Body of pancreas (tissue), 4 donors: ENCODE results near the gene TMEM182. TPM values are rescaled to one million over a fixed set of nuclear protein-coding genes. Genes with fewer than 3 reads are reported as not detected.

Experiments used
- ATAC-seq: fragments of 150-250 bp; one replicate; pipeline ENCODE4 v1.9.1; 2016
- DNase-seq, 4 donors: peaks; one replicate each; pipeline ENCODE4 v3.0.0-alpha.2; 2019
- H3K27ac ChIP-seq, 4 donors: fragments of 200-600 bp; sonication (generic); 1 replicate in 3 of 4; 2 replicates in 1 of 4; pipeline versions ENCODE4 v1.5.1 to v1.6.1; 2016 to 2019; ENCODE audit warnings: mild to moderate bottlenecking in 1 of 4, mixed read lengths in 1 of 4, moderate library complexity in 1 of 4
- H3K27me3 ChIP-seq, 2 donors: fragments of 200-600 bp; sonication (generic); one replicate each; pipeline ENCODE4 v1.6.0; 2016; ENCODE audit warnings: mild to moderate bottlenecking in 1 of 2
- H3K36me3 ChIP-seq, 2 donors: fragments of 200-600 bp; sonication (generic); replicated peaks in 1 of 2; 2 replicates each; pipeline ENCODE4 v1.5.1; 2016; ENCODE audit warnings: low read depth in 2 of 2; ENCODE audit not compliant: insufficient read depth in 1 of 2
- H3K4me1 ChIP-seq: fragments of 200-600 bp; sonication (generic); one replicate; pipeline ENCODE4 v1.6.0; 2016
- H3K4me3 ChIP-seq, 2 donors: fragments of 200-600 bp; sonication (generic); 1 replicate in 1 of 2; 2 replicates in 1 of 2; pipeline ENCODE4 v1.5.1; 2016 to 2019
- H3K9me3 ChIP-seq, 3 donors: fragments of 200-600 bp; sonication (generic); 1 replicate in 2 of 3; 2 replicates in 1 of 3; pipeline ENCODE4 v1.5.1; 2016
- POLR2A ChIP-seq, 3 donors: fragments of 450-650 bp; IDR thresholded peaks; one replicate each; pipeline ENCODE4 v1.6.1; 2016; ENCODE audit warnings: antibody characterized with exemption in 3 of 3, mild to moderate bottlenecking in 2 of 3
- WGBS, 2 donors: methylation state at CpG; one replicate each; pipeline ENCODE4 v1.1.5; 2017; 5-methylcytosine and 5-hydroxymethylcytosine counted together
- intact Hi-C: fragments of 100-400 bp; cut with DNase I; formaldehyde crosslinking; loops from one replicate; pipeline ENCODE4 v1.15.1; 2023
- total RNA-seq, 2 donors: library from RNA; depleted of rRNA; stranded (reverse); fragments of >200 nt; gene quantifications; one replicate each; pipeline ENCODE4 v1.1.0, GENCODE V29; 2016
- TF ChIP-seq, protein P1 (sequence below), 7 experiments: fragments of 450-650 bp in 4 of 7; fragments of 200-600 bp in 3 of 7; sonication (generic) in 3 of 7; IDR thresholded peaks; one replicate each; pipeline ENCODE4 v1.5.1; 2016 to 2019; ENCODE audit warnings: antibody characterized with exemption in 7 of 7

TMEM182 gene
- total RNA-seq, 2 donors from 2014 or later: 0.33 to 1.8 TPM

DNA sequence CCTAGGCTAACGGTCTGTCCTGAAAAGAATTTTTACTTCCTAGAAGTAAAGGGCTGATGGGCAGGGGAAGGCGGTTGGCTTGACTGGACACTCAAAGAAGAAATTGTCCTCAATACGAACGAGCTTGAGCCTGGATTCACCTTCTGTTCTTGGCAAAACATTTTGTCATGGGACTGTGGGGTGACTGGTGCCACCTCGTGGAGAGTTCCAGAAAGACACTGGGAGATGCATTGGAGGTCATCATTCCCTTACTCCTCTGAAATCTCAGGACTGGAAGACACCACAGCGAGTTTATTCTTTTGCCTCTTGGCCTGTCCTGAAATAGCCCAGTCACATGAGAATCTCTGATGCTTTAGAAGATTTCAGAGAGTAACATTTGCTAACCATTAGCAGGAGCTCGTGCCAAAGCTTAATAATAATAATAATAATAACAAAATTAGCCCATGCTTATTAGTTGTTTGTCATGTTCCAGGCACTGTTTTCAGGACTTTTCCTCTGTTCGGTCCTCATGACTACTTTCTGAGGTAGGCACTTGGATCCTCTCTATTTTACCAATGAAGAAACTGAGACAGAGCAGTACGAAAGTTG, 44.5 kb downstream of the TMEM182 start:
- WGBS, 2 donors: 36 to 37% methylated on average over 9 of the region's 9 CpGs
- Histone ChIP-seq H3K27me3 (no peaks in the 10 kb centered on the region), H3K4me1 (no peaks in the 10 kb centered on the region), H3K36me3 (no peaks in the 10 kb centered on the region), H3K4me3 (no peak overlapping the region), H3K27ac (no peak overlapping the region), H3K9me3 (peaks cover 0 to 9% (median 0%) of the 10 kb centered on the region in 3 donors)
- ATAC-seq: peak; percentile 71
- TF ChIP-seq POLR2A (IDR thresholded peaks at IDR 0.05): no peak
- TF ChIP-seq, protein P1, sequence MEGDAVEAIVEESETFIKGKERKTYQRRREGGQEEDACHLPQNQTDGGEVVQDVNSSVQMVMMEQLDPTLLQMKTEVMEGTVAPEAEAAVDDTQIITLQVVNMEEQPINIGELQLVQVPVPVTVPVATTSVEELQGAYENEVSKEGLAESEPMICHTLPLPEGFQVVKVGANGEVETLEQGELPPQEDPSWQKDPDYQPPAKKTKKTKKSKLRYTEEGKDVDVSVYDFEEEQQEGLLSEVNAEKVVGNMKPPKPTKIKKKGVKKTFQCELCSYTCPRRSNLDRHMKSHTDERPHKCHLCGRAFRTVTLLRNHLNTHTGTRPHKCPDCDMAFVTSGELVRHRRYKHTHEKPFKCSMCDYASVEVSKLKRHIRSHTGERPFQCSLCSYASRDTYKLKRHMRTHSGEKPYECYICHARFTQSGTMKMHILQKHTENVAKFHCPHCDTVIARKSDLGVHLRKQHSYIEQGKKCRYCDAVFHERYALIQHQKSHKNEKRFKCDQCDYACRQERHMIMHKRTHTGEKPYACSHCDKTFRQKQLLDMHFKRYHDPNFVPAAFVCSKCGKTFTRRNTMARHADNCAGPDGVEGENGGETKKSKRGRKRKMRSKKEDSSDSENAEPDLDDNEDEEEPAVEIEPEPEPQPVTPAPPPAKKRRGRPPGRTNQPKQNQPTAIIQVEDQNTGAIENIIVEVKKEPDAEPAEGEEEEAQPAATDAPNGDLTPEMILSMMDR (IDR thresholded peaks at IDR 0.05): peak; percentile 59 to 78 (median 72)
- intact Hi-C loops: no loop called here
- DNase-seq: peak; percentile 64 to 79 (median 72)

DNA sequence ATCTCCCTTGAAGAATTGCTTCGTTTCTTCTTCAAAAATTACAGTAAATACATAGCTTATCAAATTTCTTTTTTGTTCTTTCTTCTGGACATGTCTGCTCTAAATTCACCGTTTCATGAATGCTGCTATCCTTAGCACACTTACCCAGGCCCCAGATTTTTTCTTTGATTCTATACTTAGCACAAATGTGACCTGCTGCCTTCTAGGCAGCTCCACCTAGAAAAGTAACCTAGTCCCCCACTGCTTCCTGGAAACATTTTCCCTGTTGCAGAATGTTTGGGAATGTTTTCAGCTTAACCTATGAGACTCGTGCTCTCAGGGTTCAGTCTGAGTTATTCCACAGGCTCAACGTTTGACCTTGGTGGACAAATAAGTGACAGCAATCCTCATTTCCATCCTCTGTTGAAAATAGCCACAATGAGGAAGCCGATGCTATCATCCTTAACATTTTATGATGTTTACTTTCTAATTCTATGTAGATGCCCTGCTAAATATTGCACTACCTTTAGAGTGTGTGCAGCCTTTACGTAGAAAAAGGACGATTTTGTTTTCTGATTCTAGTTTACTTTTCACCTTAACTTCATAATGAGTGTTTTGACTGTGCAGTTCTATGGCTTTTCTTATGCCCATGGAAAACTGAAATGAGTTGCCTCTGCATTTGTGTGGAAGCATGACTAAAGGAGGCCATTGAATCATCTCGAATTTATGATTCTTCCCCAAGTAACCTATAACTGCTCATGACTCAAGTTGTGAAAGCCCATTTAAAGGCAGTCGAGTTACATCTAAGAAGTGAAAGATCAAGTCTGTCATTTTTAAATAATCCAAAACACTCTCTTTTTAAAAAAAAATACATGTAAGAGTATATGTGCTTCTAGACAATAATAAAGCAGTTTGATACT, 47.7 kb downstream of the TMEM182 start:
- TF ChIP-seq, protein P1 (IDR thresholded peaks at IDR 0.05): no peak
- TF ChIP-seq POLR2A (IDR thresholded peaks at IDR 0.05): no peak
- Histone ChIP-seq H3K27ac (no peak overlapping the region), H3K4me3 (no peak overlapping the region), H3K27me3 (no peaks in the 10 kb centered on the region), H3K4me1 (no peaks in the 10 kb centered on the region), H3K36me3 (no peaks in the 10 kb centered on the region), H3K9me3 (no peaks in the 10 kb centered on the region)
- DNase-seq: no peak
- intact Hi-C loops: no loop called here
- no peak for ATAC-seq
- WGBS, 2 donors: 62% methylated on average over 9 of the region's 9 CpGs

DNA sequence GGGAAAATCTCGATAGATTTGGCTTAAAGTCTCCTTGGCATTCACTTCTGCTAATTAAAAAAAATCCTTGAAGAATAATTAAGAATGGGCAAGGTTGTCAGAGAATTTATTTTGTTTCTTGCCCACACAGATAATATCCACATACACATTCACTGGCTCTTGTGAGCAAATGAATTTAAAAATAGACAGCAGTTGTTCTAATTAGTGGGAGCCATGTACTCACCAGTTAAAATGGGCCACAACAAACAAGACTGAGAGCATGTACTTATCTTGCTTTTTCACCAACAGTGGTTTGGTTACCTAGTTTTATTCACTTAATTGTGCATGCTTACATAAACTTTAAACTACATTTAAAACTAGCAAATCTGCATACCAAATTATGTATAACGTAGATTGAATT, 53.5 kb downstream of the TMEM182 start:
- no peaks in the 10 kb centered on the region for H3K9me3 ChIP-seq
- 79 to 85% methylated on average over 2 of the region's 2 CpGs for whole genome bisulfite sequencing, 2 donors
- no peaks in the 10 kb centered on the region for H3K27me3 ChIP-seq
- H3K27ac ChIP-seq: no peak overlapping the region
- H3K36me3 ChIP-seq: no peaks in the 10 kb centered on the region
- no peak overlapping the region for H3K4me3 ChIP-seq
- TF ChIP-seq, protein P1 (IDR thresholded peaks at IDR 0.05): no peak
- TF ChIP-seq POLR2A (IDR thresholded peaks at IDR 0.05): no peak
- no peaks in the 10 kb centered on the region for H3K4me1 ChIP-seq
- intact Hi-C loops: no loop called here
- ATAC-seq: no peak
- DNase-seq: no peak

DNA sequence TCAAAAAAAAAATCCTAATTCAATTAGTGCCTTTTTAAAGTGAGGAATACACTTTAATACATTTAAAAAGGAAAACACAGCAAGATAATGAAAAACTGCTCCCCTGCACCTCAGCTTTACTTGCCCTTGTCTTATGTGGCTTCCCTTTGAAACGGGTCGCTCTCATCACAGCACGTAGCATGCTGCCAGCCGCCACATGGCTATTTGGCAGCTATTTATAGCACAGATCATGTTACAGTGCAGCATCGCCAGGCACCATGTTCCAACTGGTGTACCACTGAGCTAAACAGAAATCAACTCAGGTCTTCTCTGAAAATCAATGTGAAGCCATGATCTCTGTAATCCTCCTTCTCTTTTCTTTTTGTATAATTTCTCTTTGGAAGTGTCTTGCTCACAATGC, 65.1 kb downstream of the TMEM182 start:
- intact Hi-C loops: no loop called here
- ATAC-seq (no peak), DNase-seq (peak in 3 of 4 donors; percentile 6 to 46 (median 29))
- H3K27me3 ChIP-seq: no peaks in the 10 kb centered on the region
- H3K4me1 ChIP-seq: no peaks in the 10 kb centered on the region
- H3K36me3 ChIP-seq: no peaks in the 10 kb centered on the region
- no peaks in the 10 kb centered on the region for H3K9me3 ChIP-seq
- WGBS, 2 donors: 4 to 14% methylated on average over 5 of the region's 5 CpGs
- no peak overlapping the region for H3K4me3 ChIP-seq
- no peak for TF ChIP-seq POLR2A (IDR thresholded peaks at IDR 0.05)
- no peak overlapping the region for H3K27ac ChIP-seq

DNA sequence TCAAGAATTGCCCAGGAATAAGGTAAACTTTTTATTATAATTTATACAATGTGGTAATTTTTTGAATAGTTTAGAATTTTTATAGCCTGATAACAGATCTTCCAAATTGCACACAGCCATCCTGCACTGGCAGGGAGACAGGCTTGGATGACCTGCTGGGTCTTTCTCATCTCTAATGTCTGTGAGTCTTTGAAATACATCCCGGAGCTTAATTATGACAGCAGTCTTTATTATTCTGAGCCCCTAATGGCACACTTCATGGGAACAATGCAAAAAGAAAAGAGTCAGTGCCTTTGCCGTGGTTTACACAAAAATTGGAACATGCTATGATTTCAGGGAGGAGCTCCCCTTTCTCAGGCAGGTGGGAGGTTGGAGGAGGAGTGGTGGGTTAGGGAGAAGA, 71.0 kb downstream of the TMEM182 start:
- H3K36me3 ChIP-seq: no peaks in the 10 kb centered on the region
- H3K4me1 ChIP-seq: no peaks in the 10 kb centered on the region
- H3K27ac ChIP-seq: no peak overlapping the region
- DNase-seq: no peak
- WGBS, 2 donors: 88 to 92% methylated on average over 2 of the region's 2 CpGs
- no peak overlapping the region for H3K4me3 ChIP-seq
- intact Hi-C loops: no loop called here
- H3K27me3 ChIP-seq: no peaks in the 10 kb centered on the region
- ATAC-seq: no peak
- no peaks in the 10 kb centered on the region for H3K9me3 ChIP-seq
- TF ChIP-seq, protein P1 (IDR thresholded peaks at IDR 0.05): no peak
- TF ChIP-seq POLR2A (IDR thresholded peaks at IDR 0.05): no peak
